Stimulated activated CD4-positive, alpha-beta T cell treated with anti-CD3 and anti-CD28 coated beads, Interleukin-1b, Interleukin-23, amount 100 ng/mL, for 1 hour (primary cell): Measurements from ENCODE around the gene MAP2K5.

ENCODE experiments used
- DNase-seq, 2 donors: peaks; one replicate each; pipeline ENCODE4 v3.0.0-alpha.2; 2020; ENCODE audit warnings: low read depth in 2 of 2

Gene MAP2K5

DNA sequence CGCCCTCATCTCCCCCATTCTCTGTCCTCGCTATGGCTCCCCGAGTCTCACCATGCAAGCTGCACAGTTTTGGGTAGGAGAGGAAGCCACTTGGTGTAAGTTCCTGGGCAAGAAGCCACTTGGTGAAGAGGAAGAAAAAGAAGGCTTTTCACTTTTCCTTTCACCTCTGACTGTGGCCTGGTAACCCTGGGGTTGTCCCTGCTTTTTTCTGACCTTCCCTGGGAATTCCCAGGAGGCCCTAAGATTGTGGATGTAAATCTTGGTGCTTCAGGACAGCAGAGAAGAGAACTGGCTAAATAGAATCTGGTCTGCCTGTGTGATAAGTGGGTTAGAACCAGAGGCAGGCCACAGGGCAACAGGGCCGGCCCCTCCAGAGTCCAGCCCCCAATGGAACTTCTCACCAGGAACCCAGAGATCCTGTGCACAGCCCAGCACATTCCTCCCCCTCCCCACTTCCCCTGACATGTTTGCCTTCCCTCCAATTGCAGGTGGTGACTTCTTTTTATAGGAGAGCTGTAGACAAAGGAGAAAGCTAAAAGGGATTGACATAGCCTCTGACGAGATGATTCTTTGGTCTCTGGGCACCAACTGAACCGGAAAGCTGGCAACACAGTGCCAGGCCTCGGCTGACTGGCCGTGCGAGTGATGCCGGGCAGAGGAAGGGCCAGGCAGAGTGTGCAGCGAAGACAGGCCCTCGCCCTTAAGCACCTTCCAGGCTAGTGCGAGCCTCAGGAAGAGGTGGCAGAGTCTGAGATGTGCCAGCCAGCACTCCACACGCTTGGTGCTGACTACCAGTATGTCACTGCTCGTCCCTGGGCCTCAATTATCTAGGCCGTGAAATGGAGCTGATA lies 263.4 kb downstream of the MAP2K5 start:
- no peak for DNase-seq

DNA sequence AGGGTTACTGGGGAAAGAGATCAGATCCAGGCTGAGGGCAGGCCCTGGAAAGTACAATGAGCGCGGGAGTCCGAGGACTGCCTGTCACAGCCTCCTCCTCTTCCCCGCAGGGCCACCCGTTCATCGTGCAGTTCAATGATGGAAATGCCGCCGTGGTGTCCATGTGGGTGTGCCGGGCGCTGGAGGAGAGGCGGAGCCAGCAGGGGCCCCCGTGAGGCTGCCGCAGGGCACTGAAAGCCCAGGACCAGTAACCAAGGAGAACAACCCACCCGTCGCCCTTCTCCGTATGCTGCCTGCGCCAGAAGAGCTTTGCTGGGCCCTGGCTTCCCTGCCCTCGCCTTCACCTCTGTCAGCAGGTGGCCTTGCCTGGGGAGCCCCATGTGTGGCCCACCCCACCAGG lies 264.0 kb downstream of the MAP2K5 start:
- DNase-seq = no peak

DNA sequence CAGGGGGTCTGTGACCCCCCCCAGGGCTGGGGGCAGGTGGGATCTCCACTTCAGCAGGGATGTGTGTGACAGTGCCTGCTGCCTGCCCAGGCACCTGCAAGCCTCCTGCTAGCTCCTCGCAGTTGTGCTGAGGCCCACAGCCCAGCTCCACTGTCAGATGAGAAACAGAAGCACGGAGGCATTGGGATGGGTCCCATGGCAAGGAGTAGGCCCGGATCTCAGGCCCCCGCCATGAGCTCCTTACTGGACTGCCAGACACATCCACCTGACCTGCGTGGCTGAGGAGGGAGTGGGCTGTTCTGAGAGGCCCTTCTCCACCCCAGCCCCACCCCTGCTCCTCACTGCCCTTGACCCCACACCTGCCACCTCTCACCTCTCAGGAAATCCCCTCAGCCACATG lies 264.6 kb downstream of the MAP2K5 start:
- no peak for DNase-seq

DNA sequence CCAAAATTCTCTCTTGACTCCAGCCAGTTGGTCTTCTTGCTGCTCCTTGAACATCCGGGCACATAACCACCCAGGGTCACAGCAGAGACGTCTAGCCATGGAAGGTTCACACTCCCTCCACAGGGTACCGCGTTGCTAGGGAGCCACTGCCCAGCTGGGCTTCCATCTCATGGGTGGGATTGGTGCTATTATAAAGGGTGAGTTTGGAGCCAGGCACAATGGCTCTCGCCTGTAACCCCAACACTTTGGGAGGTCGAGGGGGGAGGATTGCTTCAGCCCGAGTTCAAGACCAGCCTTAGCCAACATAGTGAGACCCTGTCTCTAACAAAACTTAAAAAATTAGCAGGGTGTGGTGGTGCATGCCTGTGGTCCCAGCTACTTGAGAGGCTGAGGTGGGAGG lies 265.3 kb downstream of the MAP2K5 start:
- DNase-seq = no peak

DNA sequence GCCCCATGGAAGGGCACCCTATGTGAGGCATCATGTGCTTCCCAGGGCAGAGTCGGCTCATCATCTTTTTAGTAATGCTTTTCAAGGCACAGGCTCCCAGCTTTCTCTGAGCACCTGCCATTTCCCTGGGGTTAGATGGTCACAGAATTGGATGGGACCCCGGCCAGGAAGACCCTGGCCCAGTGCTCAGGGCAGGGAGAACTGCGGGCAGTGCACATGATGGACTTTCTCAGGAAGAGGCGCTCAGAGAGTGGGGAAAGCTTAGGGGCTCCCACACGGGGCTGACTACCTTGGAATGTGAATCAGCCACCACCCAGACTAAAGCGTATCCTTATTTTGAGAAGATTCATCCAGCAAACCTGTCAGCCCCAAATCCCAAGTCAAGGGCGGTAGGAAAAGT lies 266.3 kb downstream of the MAP2K5 start:
- no peak for DNase-seq

DNA sequence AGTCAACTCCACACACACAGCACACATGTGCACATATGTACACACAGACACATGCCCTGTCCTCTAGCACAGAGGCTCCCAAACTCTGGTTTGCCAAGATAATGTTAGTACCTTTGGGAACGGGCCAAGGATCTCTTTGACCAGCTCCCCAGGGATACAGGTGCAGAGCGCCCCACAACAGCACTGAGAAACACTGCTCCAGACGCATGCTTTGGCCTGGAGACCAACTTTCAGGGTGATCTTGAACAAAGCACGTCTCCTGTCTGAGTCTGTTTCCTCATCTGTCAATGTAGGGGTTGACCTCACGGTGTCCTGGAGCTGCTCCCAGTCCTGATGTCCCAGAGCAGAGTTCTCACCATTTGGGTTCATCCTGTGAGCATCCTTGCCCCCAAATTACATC lies 266.9 kb downstream of the MAP2K5 start:
- DNase-seq = no peak

DNA sequence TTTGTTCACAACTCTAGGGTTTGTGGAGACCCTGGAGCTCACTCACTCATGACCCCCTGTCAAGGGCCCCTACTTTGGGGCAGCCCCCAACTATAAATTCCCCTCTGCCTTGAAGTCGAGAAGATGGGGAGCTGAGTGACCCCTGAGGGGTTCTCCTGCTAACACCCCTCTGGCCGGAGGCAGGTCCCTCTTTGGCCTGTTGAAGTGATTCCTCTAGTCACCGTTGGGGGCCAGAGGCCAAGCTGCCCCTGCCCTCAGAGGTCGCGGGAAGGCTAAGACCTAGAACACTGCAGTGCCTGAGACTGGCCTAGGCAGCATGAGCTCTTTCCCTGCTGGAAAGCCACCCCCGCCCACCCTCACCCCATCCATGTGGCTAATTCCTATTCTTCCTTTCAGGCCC lies 267.4 kb downstream of the MAP2K5 start:
- DNase-seq = no peak

DNA sequence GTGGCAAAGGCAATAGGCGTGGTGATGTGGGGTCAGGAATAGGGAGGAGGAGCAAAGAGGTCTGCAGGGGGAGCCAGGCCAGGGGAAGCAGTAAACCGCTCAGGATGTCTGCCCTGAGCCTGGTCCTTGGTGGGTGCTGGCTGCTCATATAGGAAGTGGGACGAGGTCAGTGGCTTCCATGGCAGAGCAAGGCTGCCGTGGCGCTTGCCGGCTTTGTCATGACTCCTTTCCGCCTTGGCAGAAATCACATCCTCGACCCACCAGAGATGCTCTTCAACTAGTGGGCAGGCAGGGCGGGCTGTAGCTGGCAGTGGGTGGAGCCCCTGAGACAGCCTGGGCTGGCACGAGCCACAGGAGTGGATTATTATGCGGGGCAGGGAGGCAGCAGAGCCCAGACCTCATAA lies 269.7 kb downstream of the MAP2K5 start:
- no peak for DNase-seq

DNA sequence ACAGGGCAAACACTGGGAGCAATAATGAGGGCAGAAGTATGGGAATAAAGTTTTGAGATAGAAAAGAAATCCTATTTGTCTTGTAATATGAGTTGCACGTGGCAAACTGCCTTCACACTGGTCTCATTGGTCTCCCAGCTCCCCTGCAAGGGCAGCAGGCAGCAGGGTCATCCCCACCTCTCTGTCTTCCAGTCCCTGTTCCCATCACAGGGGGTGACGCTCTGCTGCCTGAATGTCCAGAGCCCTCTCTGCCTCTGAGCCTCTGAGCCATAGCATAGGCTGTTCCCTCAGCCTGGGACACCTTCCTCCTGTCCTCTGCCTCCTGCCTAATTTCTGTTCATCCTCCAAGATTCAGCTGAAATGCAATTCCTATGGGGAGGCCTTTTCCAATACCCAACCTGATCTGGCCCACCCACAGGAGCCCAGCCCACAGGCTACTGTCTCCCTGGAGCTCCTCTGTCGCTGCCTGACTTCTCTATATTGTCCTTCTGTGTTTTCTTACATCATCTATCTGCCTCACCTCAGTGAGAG lies 270.7 kb downstream of the MAP2K5 start:
- DNase-seq = no peak

DNA sequence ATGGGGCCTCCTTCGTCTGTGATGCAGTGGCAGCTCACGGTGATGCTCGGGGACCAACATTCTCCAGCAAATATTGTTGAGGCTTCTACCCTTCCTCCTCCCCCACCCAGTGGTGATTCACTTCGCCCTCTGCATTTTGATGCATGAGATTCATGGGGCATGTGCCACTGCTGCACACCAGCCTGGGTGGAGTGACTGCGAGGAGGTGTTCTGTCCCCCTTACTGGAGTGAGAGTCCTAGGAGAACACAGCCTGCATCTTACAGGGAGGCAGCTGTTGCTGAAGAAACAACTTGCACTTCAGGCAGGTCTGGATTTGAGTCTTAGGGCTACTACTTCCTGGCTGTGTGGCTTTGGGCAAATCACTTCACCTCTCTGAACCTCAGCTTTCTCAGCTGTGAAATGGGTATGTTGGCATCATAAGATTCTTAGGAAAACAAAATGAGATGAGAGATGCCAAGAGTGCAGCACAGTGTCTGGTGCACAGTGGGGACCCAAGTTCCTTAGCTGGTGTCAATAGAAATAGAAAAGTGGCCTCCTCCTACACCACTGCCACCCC lies 272.6 kb downstream of the MAP2K5 start:
- DNase-seq = no peak

DNA sequence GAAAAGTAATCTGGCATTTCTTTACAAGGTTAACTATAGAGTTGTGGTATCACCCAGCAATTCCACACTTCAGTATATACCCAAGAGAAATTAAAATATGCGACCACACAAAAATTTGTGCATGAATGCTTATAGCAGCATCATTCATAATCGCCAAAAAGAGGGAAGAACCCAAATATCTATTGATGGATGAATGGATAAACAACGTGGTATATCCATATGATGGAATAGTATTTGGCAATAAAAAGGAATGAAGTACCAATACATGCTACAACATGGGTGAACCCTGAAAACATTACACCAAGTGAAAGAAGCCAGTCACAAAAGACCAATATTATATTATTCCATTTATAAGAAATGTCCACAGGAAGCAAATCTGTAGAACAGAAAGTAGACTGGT lies 274.2 kb downstream of the MAP2K5 start:
- DNase-seq = no peak

DNA sequence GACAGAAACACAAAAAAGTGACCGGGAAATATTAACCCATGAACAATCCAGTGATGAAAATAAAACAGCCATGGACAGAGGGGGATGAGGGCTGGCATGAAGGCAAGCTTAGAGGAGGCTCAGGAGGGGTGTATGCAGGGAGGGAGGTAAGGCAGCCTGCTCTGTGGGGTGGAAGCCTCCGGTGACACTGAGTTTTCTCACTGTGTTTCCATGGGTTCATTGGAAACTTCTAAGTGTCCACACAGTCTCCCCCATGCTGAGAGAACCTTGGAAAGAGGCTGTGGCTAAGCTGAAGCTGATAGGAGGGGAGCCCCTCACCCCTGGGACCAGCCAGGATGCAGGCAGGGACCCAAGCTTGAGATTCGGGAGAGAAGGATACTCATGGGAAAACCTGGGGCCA lies 276.0 kb downstream of the MAP2K5 start:
- no peak for DNase-seq

DNA sequence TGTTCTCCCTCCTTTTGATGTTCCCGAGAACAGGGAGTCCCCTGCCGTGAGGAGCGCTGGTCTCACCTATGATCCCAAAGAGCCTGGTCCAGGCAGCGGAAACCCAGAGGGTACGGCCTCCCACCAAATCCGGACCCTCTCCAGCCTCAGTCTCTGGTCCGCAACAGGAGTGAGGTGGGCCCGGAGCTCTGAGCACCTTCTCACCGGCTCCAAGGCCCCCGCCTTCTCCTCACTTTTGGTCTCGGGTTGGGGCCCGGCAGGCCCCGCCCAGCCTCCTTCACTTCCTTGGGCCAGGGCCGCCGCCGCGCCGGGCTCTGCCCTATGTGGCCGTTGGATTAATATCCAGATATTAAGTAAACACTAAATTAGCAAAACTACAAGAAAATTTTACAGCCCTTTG lies 277.1 kb downstream of the MAP2K5 start:
- no peak for DNase-seq

DNA sequence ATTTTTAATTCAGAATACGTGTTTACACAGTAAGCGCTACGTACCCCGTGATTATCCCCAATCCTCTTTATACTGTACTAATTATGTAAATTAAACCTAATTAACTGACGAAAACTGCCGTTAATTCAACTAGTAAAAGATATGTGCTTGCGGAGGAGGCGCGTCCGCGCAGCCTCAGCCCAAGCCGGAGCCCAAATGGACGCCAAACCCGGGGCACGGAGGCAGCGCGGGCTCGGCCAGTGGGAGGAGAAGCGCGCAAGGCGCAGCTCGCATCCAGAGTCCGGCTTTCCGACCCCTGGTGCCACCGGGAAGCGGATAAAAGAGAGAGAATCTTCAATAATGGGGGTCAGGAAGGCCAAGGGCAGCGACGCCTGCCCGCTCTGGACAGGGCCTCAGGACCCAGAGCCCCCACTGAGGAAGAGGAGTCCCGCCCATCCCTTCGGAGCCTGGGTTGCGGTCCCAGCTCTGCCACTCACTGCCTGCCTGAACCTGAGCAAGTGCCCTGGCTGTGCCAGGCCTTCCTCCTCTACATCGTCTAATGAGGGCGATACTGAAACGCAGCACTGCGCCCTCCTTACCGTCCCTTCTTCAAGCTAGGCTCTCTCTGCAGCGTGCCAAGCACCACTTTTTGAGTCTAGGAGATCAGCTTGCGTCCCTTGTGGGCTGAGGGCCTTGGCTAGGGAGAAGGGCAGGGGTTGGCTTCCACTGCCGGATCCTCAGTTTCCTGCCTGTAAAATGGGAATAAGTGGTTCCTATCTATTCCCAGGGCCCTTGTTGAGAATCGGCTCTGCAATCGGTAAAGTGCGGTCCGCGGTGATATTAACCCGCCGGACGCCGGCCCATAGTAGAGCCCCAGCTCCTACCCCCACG lies 277.9 kb downstream of the MAP2K5 start:
- no peak for DNase-seq

DNA sequence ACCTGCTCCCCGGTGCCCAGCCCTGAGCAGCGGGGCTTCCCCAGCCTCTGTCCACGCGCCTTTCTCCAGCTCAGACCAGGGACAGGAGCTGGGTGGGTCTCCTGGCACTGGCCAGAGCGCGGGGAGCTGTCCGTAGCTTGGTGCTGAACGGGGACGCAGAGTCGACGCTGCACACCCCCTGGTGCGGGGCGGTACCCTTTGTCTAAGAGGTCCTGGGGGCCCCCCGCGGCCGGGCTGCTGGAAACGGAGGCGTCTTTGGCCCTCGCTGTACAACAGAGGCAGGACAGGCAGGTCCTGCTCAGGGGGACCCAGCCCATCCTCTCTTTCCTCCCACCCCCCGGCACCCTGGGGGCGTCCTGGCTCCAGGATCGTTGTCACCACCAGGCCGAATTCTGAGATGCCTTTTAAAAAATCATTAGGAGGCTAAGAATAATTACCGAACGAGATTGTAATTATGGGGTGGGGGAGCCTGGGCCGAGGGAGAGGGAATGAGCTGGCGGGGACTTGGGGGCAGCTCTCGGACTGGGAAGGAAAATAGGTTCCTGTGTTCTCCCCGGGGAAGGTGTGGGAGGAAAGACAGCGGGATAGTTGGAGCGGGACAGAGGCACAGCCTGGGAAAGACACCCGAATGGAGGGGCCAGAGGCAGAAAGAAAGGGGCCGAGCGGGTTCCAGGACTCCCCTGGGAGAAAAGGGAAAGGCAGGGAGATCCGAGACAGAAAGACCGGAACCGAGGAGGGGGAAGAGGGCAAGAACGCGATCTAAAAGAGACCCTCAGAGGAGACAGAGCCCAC lies 278.7 kb downstream of the MAP2K5 start:
- no peak for DNase-seq

DNA sequence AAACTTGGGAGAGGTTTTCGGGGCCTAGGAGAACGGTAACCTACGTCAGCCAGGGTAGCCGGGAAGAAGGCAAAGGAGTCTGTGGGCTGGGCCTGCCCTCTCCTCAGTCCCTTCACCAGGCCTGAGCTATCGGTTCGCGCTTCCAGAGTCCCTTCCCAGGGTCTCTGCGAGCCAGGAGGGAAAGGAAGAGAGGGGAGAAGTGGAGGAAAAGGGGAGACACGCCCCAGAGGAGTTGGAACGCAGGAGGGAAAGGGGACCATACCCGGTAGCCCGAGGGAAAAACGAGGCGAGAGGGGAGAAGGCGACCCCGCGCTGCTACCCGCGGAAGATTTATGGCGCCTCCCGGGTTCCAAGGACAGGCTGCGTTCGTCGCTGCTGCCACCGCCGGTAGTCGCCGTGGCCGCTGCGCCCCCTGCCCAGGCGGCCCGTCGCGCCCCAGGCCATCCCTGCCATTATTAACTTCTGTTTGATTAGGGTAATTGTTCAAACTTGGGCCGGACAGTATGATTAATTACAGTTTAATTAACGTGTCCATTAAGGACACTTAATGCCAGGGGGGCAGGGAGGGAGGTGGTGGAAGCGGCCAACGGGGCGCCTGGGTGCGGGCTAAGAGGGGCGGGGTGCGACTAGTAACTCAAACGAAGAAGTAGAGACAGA lies 279.4 kb downstream of the MAP2K5 start:
- DNase-seq = no peak

DNA sequence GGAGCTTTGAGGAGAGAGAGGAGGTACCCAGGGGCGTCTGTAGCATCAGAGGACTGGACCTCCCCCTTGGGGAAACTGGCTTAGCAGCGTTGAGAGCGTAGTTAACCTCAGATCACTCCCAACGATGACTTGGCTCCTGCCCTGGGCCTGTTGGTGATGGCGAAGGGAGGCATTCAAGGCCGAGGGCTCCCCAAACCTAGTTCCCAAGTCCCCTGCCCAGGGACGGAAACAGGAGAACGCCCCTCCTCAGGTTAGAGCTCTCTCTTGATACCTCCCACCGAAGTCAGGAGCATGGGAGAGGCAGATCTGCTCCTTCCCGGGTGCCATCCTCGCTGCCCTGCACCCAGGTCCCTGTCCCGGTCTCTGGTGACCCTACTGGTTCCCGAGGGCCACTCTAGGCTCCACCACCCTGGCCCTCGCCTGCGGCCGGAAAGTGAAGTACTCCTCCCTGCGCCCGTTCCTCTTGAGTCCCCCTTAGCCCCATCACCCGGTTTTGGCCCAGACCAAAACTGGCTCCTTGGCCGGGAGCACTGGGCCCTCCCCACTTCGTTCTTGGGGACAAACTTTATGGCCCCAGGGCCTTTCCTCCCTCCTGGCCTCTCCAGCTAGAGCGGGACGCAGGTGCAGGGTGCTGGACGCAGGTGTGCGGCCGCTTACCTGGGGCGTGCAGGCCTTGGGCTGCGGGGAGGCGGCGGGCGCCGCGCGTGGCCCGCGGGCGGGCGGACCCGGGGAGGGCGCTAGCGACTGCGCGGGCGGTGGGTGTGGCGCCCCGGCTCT lies 280.2 kb downstream of the MAP2K5 start:
- no peak for DNase-seq

DNA sequence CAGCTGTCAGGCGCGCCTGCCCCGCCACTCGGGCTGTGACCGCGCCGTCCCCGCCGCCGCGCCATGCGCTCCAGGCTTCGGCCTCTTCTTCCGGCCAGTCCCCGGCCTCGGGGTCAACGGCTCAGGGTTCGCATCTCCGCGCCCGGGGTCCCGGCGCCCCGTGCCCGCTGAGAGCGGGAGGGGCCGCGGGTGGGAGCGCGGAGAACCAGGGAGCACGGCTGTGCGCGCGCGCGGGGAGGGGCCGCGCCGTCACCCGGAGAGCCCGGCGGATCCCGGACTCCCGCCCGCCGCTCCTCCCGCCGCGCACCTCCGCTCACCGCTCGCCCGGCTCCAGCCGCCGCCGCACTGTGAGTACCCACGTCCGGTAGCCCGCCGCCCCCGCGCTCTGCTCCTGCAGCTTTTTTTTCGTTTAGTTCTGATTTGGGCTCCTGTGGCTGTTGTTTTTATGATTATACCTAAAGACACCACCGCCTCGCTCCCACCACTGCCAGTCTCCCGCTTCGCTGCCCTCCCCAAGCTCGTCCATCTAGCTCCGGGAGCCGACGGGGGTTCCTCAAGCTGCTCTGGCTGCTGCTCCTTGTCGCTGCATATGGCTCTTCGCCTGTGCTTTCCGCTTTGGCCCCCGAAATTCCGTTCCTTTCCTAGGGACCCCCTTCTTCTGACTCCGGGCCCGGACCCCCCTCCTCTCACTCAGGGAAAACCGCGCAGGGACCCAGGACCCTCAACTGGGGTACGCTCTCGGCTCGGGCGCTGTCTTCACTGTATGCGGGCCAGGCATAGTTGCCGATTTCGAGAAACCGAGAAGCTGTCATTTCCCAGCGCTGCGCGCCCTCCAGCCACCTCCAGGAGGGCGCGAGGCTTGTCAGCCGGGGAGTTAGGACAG lies 281.1 kb downstream of the MAP2K5 start:
- no peak for DNase-seq
